Vagina (tissue), 2 donors: ENCODE measurements around the gene CFAP119. TPM values are rescaled to one million over a fixed set of nuclear protein-coding genes. Genes with fewer than 3 reads are reported as not detected.

ENCODE experiments used
- DNase-seq, 2 donors: peaks; one replicate each; pipeline ENCODE4 v3.0.0-alpha.2; 2017; ENCODE audit errors: extremely low spot score in 2 of 2
- H3K27ac ChIP-seq: fragments of 200-600 bp; sonication (generic); one replicate; pipeline ENCODE4 v1.5.1; 2019
- H3K27me3 ChIP-seq: fragments of 200-600 bp; sonication (generic); one replicate; pipeline ENCODE4 v1.5.1; 2019
- H3K36me3 ChIP-seq, 2 donors: fragments of 200-600 bp; sonication (generic); one replicate each; pipeline ENCODE4 v1.5.1; 2017 to 2019
- H3K4me1 ChIP-seq: fragments of 200-600 bp; sonication (generic); one replicate; pipeline ENCODE4 v1.5.1; 2019
- H3K4me3 ChIP-seq, 2 donors: fragments of 200-600 bp; sonication (generic); 1 replicate in 1 of 2; 2 replicates in 1 of 2; pipeline ENCODE4 v1.5.1; 2016 to 2019
- H3K9me3 ChIP-seq: fragments of 200-600 bp; sonication (generic); one replicate; pipeline ENCODE4 v1.5.1; 2019
- CTCF ChIP-seq, 3 experiments: fragments of 450-650 bp in 2 of 3; fragments of 200-600 bp in 1 of 3; sonication (generic) in 1 of 3; IDR thresholded peaks; one replicate each; pipeline ENCODE4 v1.5.1; 2017 to 2019; ENCODE audit warnings: antibody characterized with exemption in 3 of 3, mild to moderate bottlenecking in 2 of 3, moderate library complexity in 2 of 3
- POLR2A ChIP-seq, 2 donors: fragments of 450-650 bp; IDR thresholded peaks; one replicate each; pipeline ENCODE4 v1.6.1; 2017; ENCODE audit warnings: antibody characterized with exemption in 2 of 2, mild to moderate bottlenecking in 2 of 2, moderate library complexity in 2 of 2
- POLR2AphosphoS5 ChIP-seq, 2 donors: sonication (generic); formaldehyde crosslinking; IDR thresholded peaks; one replicate each; pipeline ENCODE4 v1.9.0; 2017; ENCODE audit warnings: antibody characterized with exemption in 2 of 2, mild to moderate bottlenecking in 2 of 2, low read depth in 1 of 2; ENCODE audit not compliant: insufficient read depth in 1 of 2
- intact Hi-C: fragments of 100-400 bp; cut with DNase I; formaldehyde crosslinking; loops from one replicate; pipeline ENCODE4 v1.15.1; 2023
- total RNA-seq: library from RNA; depleted of rRNA; stranded (reverse); fragments of >200 nt; gene quantifications from one replicate; pipeline ENCODE4 v1.2.3, GENCODE V29; 2016

The CFAP119 gene
- total RNA-seq, 1 donor from 2014 or later, result 1.7 TPM

GRCh38 chr16:30787613-30788378 is 25.9 kb upstream of the CFAP119 start:
- Histone ChIP-seq H3K36me3 (peaks cover 0 to 14% of the 10 kb centered on the region in 2 donors), H3K27me3 (no peaks in the 10 kb centered on the region), H3K9me3 (no peaks in the 10 kb centered on the region), H3K27ac (peak overlapping the region; percentile 85), H3K4me1 (peaks cover 29% of the 10 kb centered on the region), H3K4me3 (peak overlapping the region; percentile 66 to 94)
- DNase-seq, result no peak
- TF ChIP-seq POLR2AphosphoS5 (IDR thresholded peaks at IDR 0.05; ENCODE audit: insufficient read depth in 1 of 2, low read depth in 1 of 2) (no peak), CTCF (IDR thresholded peaks at IDR 0.05) (no peak), POLR2A (IDR thresholded peaks at IDR 0.05) (no peak)
- intact Hi-C loops, result no loop called here

DNA sequence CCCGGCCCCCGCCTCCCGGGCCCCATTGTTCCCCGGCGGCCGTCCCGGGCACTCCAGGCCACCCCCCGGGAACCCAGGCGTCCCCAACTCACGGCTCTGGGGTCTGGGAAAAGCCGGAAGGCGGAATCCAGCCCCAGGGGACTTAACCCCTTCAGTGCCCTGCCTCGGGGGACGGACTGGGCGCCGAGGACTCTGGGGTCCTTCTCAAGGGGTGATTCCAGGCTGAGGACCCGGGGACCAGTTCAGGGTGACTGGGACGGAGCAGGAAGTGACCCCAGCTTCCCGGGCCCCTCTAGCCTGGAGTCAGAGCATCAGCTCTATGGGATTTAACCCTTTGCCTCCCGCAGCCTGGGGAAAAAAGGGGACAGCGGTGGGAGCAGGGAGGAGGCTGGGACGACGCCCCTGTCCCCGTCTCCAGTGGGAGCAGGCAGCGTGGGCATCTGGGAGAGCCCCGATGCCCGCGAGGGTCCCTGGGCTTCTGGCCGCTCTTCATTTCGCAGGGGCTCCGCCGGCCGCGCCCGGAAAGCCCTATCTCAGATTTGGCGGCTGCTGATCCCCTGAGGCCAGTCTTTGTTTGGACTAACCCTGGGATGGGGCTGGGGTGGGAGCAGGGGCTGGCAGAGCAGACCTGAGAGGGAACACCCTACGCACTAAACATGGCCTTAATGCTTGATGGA is 25.2 kb upstream of the CFAP119 start, which contains the start of gene ZNF629:
Gene ZNF629, minus strand, starts transcription at position 270 of the 677 bp plus-strand sequence. CDS start 2,723 bp downstream, outside the sequence.
- DNase-seq, result no peak
- intact Hi-C loops, result no loop called here

DNA sequence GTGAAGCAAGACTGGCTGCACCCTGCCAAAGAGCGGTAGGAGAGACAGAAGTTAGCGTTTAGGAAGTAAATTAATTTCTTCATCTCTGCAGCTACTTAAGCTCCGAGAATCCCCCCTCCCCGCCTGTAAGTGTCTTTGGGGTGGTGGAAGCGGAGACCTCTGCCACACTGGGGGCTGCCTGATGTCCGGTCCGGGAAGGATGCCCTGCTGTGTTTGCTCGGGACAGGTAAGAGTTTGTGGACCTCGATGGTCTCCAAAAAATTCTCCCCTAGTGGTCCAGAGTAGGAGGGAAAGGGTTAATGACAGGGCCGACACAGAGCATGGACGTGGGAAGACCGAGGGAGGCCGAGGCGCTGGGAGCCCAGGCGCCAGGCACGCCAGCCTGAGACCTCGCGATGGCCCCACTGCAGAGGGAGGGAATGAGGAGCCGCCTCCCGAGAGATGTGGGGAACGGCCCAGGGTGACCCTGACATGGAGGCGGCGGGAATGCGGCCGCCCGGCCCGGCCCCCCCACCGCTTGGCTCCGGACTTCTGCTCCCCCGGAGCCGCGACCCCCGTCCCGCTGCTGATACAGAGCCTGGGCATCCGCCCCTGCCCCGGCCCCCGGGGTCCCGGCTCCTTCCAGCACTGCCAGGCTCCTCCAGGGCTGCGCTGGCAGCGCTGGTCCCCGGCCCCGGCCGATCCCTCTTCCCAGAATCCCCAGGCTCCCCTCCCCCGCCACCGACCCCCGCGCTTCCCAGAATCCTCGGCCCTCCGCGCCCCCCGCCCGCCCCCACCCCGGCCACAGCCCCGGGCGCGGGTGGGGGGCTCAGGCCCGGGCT is 24.5 kb upstream of the CFAP119 start:
- intact Hi-C loops, result no loop called here
- H3K4me3 ChIP-seq, result peak overlapping the region; percentile 66 to 94
- peaks cover 0 to 27% of the 10 kb centered on the region in 2 donors for H3K36me3 ChIP-seq
- no peaks in the 10 kb centered on the region for H3K27me3 ChIP-seq
- TF ChIP-seq POLR2A (IDR thresholded peaks at IDR 0.05) (no peak), POLR2AphosphoS5 (IDR thresholded peaks at IDR 0.05; ENCODE audit: insufficient read depth in 1 of 2, low read depth in 1 of 2) (no peak), CTCF (IDR thresholded peaks at IDR 0.05) (no peak)
- H3K27ac ChIP-seq, result peak overlapping the region; percentile 85
- peaks cover 29% of the 10 kb centered on the region for H3K4me1 ChIP-seq
- no peak for DNase-seq
- no peaks in the 10 kb centered on the region for H3K9me3 ChIP-seq

More for the DNA sequence above, 25.2 kb upstream of the CFAP119 start, which contains the start of gene ZNF629:
- H3K4me3 ChIP-seq, result peak within 1 kb of the TSS; percentile 66 to 94
- peaks cover 29% of the 10 kb centered on the region for H3K4me1 ChIP-seq
- H3K9me3 ChIP-seq, result no peaks in the 10 kb centered on the region
- no peaks in the 10 kb centered on the region for H3K27me3 ChIP-seq
- TF ChIP-seq CTCF (IDR thresholded peaks at IDR 0.05) (no peak), POLR2AphosphoS5 (IDR thresholded peaks at IDR 0.05; ENCODE audit: insufficient read depth in 1 of 2, low read depth in 1 of 2) (peak in 1 of 2 donors; percentile 67)
- peaks cover 0 to 20% of the 10 kb centered on the region in 2 donors for H3K36me3 ChIP-seq
- peak within 1 kb of the TSS; percentile 85 for H3K27ac ChIP-seq

- peaks cover 0 to 27% of the 10 kb centered on the region in 2 donors for H3K36me3 ChIP-seq
- H3K27me3 ChIP-seq, result no peaks in the 10 kb centered on the region
- intact Hi-C loops, result no loop called here
- DNase-seq, result no peak
- no peaks in the 10 kb centered on the region for H3K9me3 ChIP-seq
- peak overlapping the region; percentile 66 to 94 for H3K4me3 ChIP-seq
- no peak for TF ChIP-seq CTCF (IDR thresholded peaks at IDR 0.05)
- TF ChIP-seq POLR2AphosphoS5 (IDR thresholded peaks at IDR 0.05; ENCODE audit: insufficient read depth in 1 of 2, low read depth in 1 of 2), result no peak
- TF ChIP-seq POLR2A (IDR thresholded peaks at IDR 0.05), result no peak
- peak overlapping the region; percentile 85 for H3K27ac ChIP-seq
- H3K4me1 ChIP-seq, result peaks cover 29% of the 10 kb centered on the region
Observed at GRCh38 chr16:30785126-30786106, 23.6 kb upstream of the CFAP119 start.
